HG03025 (cell line): ENCODE measurements around the gene MRM2.
A peak's percentile ranks its signal among the peaks of the same experiment; 100 is the strongest.

ENCODE experiments used
- ATAC-seq: cut with Tn5 transposase; IDR thresholded peaks from one replicate; pipeline ENCODE4 v1.9.1; 2021; ENCODE audit warnings: mild to moderate bottlenecking, moderate library complexity; ENCODE audit not compliant: unreplicated experiment, low FRiP score

Gene MRM2

DNA sequence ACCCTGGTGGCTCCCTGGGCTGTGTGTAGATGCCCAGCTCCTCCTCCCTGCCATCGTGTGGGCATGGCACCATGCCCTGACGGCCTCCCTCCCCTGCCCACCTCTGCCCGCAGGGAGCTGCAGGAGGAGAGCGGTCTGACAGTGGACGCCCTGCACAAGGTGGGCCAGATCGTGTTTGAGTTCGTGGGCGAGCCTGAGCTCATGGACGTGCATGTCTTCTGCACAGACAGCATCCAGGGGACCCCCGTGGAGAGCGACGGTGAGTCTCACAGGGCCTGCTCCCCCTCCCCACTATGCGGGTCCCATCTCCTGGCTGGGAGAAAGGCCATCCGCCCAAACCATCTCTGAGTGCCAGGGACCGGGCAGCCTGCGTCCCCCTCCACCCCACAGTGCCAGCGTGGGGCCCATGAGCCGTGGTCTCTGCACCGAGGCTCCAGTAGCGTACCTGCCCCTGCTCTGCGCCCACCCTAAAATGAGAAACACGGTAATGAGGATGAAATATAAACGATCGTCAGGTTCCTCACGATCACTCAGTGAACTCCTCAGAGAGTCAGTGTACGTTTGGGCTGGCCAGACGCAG is 7.8 kb upstream of the MRM2 start:
- no peak for ATAC-seq

DNA sequence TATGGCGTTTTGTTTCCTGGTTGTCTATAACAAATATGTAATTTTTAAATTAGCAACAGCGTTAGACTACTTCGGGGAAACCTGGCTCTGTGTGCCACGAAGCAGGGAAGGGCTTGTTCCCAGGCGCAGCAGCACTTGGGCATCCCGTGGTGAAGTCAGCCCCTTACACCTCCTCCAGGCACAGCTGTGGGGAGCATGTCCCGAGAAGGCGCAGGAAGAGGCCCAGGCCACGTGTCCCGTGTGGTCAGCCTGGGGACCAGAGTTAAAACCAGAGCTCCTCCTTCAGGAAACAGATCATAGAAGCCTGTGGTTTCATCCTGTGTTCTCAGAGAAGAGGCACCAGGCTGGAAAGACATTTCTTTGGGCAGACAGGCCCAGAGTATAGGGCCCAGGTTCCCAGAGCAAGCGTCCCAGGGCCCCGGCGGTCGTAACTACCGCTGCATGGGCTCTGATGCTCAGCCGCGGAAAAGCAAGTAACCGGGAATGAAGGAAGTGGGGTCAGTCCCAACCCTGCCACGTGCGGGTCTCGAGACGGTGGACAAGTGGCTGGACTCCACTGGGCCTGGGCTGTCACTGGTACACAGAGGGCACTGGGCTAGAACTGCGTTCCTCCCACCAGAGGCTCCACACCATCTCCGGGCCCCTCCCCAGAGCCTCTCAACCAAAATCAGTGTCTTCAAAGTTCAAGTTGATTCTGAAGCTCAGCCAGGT is 7.1 kb upstream of the MRM2 start:
- no peak for ATAC-seq

DNA sequence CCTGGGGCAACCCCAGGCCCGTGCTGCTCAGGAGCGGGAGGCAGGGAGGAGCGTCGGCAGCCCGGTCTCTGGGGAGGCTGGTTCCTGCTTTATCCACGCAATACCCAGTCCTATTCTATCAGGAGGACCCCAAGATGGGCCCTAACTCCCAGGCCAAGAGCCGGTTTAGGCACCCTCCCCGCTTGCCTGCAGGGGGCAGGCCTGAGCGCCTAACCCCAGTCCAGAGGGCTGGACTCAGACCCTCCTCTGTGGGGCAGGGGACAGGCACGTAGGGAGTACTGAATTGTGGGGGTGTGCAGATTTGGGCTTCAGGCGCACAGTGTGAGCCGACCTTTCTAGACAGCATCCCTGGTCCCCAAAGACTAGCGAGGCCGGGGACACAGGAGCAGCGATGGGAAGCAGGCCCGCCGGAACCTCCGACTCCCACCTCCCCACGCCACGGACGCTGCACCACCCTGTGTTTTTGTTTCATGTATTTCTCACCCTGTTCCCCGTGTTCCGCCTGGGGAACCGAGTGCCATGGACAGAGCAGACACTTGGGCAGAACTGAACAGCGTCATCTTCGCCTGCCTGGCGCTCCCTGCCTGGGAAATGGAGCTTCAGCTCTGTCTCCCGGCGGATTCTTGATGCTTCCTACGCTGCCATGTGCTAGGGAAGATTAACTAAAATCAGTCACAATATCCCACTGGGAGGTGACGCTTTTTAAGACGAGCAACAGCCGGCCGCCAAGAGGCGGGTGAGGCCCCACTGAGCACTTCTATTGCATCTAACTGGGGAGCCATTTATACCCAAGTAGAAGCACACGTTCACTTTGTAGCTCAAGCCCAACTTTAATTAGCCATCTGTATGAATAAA is 5.4 kb upstream of the MRM2 start:
- no peak for ATAC-seq

GRCh38 chr7:2245883-2246675 is 4.1 kb upstream of the MRM2 start:
- ATAC-seq: no peak

DNA sequence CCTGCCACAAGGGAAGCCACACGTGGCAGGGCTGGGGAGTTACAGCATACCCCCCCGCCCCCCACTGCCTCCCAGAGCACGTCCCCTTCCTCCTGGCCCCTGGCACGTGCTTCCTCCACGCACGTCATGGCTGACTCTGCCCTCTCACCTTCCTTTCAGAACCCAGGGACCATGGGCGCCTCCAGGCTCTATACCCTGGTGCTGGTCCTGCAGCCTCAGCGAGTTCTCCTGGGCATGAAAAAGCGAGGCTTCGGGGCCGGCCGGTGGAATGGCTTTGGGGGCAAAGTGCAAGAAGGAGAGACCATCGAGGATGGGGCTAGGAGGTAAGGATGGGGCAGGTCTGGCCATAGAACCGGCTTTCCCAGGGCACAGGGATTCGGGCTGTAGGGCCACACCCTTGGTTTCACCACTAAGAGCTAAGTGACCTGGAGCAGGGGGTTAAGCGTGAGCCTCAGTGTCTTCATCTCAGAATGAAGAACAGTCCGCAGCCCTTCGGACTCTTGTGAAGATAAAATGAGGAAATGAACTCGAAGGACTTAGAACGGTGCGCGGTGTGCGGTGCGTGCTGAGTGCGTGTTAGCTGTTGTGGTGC is 2.5 kb upstream of the MRM2 start:
- no peak for ATAC-seq

DNA sequence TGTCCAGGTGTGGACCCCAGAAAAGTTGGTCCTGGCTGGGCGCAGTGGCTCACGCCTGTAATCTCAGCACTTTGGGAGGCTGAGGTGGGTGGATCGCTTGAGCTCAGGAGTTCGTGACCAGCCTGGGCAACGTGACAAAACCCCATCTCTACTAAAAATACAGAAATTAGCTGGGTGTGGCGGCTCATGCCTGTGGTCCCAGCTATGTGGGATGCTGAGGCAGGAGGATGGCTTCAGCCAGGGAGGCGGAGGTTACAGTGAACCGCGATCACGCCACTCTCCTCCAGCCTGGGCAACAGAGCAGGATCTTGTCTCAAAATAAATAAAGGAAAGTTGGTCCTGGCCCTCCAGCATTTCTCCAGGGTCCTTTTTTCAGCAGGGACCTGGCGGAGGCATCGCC is 1.5 kb upstream of the MRM2 start:
- ATAC-seq: no peak

DNA sequence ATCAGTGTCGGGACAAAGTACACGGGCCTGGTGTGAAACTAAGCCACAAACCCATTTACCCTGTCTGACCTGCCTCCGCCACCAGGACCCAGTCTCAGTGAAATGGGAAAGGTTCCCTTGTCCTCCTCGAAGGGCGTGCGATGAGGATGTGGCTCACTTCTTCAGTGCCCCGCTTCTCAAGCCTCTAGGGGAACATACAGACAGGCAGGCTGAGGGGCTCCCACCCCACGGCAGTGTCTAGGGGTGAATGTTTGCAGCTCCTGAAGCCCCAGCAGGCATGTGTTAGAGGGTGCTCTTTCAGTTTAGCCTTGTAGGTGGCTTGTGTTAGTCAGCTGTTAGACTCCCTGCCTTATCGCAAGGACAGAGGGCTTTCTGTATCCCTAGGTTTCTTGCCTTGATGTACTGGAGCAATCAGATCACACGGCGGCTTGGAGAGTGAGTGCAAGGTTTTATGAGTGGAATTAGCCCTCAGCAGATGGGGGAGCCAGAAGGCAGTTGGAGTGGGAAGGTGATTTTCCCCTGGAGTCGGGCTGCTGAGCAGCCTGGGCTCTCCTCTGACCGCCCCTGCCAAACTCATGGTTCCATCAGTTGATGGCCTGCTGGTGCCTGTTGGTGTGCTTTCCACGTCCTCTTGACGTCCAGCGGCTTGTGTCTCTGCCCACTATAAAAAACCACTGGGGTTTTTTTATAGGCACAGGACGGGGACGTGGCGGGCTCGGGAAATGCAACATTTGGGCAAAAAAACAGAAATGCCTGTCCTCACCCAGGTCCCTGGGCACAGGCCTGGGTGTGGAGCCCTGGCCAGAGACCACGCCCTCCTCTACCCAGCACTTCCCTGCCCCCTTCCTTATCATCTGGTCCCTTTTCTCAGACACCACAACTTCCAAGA is 780 bp upstream of the MRM2 start:
- ATAC-seq: no peak

DNA sequence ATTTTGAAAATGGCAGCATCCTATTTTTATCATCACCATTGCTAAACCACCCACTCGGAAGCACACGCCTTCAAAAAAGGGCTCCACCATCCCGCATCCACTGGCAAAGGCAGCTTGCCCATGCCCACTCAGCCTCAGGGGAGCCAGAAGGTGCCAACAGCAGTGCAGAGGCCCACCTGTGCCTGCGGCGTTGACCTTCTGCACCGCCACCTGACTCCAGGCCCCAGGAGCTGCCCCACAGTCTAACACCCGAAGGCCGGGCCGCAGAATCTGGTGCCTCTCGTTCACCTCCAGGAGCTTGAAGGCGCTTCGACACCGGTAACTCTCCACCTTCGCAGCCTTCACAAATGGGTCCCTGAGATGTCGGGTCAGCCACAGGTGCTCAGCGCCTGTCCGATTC is 2.8 kb downstream of the MRM2 start:
- ATAC-seq: no peak

DNA sequence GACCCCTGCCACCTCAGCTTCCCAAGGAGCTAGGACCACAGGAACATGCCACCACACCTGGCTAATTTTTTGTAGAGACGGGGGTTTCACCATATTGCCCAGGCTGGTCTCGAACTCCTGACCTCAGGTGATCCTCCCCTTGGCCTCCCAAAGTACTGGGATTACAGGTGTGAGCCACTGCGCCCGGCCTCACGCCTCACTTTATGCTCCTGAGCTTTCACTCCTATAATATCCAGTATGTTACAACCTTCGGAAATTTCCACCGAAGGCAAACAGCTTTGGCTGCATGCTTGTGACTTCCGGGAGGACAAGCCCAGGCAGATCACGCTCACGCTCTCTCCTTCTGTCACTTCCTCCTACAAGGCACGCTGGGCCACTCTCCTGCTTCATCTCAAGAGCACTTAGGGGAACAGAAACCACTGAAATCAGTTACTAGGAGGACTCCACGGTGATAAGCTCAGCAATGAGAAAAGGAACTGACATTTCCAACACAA is 4.8 kb downstream of the MRM2 start:
- ATAC-seq: peak; percentile 56

- ATAC-seq: no peak
These were observed 8.1 kb downstream of the MRM2 start for GRCh38 chr7:2233926-2234325.

- ATAC-seq: peak; percentile 50
These were observed 9.1 kb downstream of the MRM2 start, which contains the start of gene MAD1L1 for GRCh38 chr7:2232766-2233520. Gene MAD1L1, minus strand, starts transcription at chr7:2232945. Its CDS starts 2,812 bp downstream, at chr7:2230133.

DNA sequence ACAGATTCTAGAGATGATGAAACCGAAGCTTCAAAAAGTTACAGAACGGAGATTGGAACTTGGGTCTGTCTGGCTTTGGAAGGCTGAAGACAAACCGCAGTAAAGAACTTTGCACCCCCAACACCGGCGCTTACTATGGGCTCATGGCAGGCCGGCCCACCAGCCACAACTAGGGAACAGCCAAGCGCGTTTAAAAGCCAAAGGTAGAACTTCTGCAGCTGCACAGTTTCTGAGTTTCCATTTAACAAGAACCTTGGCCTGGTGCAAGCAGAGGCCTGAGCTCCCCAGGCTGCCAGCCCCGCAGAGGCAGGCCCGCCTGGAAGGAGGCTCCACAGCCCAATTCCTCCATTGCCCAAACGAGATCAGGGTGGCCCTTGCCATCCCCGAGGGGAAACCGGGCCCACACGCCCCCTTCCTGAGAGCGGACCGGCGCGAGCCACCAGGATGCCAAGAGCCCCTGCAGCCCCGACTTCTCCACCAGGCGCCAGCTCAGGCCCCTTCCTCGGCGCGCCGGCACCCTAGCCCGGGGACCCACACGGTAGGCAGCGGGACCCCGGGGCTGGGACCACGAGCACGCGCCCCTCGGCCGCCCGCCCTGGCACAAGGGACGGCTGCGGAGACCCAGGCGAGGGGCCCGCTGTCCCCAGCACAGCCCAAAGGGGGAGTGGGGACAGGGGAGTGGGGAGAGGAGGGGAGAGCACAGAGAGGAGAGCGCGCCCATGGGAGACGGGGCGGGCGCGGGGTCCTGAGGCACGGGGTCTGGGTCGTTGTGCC is 9.8 kb downstream of the MRM2 start:
- peak; percentile 24 for ATAC-seq

DNA sequence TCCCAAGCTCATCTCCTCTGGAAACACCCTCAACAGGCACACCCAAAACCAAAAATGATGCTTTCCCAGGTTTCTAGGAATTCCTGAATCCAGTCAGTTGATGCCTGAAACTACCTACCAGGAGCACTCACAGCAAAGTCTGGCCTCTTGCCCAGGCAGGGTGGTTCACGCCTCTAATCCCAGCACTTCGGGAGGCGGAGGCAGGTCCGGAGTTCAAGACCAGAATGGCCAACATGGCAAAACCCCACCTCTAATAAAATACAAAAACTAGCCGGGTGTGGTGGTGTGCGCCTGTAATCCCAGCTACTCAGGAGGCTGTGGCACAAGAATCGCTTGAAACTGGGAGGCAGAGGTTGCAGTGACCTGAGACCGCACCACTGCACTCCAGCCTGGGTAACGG is 11.1 kb downstream of the MRM2 start:
- no peak for ATAC-seq

DNA sequence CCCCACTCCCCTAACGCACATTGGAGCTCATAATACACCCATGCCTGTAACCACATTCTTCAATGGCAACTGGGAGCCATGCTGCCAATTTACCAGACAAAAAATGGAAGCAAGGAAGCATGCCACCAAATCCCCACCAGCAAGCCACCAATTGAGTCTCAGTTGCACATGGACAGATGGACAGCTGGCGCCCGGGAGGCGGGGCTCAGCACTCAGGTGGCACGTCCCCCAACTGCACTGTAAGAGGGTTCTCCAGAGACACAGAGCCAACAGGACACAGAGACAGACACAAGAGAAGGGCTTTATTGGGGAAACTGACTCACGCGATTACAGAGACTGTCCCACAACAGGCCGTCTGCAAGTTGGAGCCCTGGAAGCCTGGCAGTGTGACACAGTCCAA is 11.8 kb downstream of the MRM2 start:
- ATAC-seq: no peak

DNA sequence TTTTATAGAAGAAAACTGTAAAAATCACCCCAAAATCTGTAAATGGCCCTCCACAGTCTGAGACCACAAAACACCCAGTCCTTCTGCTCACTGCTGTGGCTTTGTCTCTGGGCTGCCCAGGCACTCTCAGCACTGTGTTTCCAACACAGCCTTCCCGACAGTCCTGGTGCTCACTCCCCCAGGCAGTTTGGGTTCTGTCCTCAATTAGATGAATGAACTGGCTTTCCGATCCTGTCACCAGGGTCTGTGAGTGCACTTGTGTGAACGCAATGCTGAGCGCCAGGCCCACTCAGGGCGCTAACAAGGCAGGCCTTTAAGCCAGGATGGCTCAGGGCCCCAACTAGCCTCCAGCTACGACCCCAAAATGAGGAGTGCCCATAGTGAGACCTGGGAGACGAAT is 12.5 kb downstream of the MRM2 start:
- no peak for ATAC-seq

DNA sequence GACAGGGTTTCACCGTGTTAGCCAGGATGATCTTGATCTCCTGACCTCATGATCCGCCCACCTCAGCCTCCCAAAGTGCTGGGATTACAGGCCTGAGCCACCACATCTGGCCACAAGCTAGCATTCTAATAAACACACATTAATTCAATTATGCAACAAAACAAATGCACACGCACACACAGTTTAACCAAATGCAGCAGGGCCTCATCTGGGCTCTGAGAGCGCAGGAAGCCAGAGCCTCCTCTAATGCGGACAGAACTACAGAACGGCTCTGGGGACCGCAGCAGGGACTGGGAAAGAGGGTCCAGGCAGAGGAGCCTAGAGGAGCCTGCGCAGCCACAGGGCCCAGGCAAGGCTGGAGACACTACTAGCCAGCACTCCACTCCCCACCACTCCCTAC is 13.1 kb downstream of the MRM2 start:
- no peak for ATAC-seq

GRCh38 chr7:2227699-2228098 is 14.3 kb downstream of the MRM2 start:
- ATAC-seq: no peak

DNA sequence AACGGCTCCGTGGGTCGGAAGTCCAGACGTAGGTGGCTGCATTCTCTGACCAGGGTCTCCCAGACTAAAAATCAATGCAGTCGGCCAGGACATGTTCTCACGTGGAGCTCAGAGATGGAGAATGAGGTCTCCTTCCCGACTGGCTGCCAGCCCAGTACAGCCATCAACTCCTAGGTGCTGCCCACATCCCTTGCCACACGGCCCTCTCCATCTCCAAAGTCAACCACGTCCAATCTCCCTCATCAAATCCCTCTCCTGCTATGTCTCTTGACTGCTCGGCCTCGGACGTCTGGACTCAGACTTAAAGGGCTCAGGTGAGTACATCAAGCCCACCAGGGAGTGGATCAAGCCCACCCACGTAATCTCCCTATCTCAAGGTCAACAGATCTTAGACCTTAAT is 16.2 kb downstream of the MRM2 start:
- ATAC-seq: no peak
